K562 treated with DMSO at 1 percent for 12 hours (cell line): Measurements from ENCODE around the gene TXNDC12. TPM values are rescaled to one million over a fixed set of nuclear protein-coding genes. Genes with fewer than 3 reads are reported as not detected.

Experiments
- total RNA-seq: library from RNA; unstranded; fragments of 300-600 nt; gene quantifications from 2 replicates; pipeline ENCODE4 v1.2.3, GENCODE V29; 2022; ENCODE audit not compliant: insufficient read depth

TXNDC12 gene
- total RNA-seq, result 68.5 and 110 TPM in 2 replicates

DNA sequence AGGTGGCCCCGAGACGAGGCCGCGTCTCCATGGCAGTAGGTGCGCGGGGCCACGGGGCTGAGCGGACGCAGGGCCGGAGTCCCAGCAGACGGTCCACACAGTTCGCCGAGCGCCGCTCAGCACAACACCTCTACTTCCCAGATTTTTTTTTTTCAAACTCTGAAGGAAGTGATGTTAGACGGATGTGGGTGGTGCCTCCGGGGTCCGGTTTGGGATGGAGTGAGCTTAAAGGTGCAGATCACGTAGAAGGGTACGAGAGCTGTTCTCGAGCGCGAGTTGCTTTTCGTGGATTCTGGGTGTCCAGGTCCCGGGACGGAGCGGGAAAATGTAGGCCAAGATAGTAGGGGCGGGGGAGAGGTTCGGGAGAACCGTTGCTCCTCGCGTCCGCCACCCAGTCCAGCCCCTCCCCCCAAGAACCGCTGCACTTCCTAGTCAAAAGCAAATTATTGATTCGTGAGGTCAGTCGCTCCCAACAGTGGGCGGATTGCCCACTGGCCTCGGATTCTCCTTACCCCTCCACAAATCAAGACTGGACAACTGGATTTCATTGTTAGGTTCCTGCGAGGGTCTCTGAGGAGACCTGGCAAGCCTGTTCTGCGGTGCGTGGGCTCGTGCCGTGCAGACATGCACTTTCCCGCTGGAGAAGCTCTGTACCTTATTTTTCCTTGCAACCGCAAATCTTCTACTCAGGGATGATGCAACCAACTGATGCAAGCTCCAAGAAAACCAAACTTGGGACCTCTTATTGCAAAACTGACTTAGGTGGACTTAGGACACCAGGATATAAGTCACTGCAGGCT, at the start of gene TXNDC12:
Gene TXNDC12, minus strand, starts transcription at position 126 of the 800 bp plus-strand sequence. Its CDS starts 95 bp downstream, at position 31.

GRCh38 chr1:52056163-52056936, 1.4 kb upstream of the TXNDC12 start, which contains the start of gene BTF3L4:
BTF3L4 (plus strand) TSS chr1:52056295; CDS start chr1:52059848, 3,553 bp downstream.

DNA sequence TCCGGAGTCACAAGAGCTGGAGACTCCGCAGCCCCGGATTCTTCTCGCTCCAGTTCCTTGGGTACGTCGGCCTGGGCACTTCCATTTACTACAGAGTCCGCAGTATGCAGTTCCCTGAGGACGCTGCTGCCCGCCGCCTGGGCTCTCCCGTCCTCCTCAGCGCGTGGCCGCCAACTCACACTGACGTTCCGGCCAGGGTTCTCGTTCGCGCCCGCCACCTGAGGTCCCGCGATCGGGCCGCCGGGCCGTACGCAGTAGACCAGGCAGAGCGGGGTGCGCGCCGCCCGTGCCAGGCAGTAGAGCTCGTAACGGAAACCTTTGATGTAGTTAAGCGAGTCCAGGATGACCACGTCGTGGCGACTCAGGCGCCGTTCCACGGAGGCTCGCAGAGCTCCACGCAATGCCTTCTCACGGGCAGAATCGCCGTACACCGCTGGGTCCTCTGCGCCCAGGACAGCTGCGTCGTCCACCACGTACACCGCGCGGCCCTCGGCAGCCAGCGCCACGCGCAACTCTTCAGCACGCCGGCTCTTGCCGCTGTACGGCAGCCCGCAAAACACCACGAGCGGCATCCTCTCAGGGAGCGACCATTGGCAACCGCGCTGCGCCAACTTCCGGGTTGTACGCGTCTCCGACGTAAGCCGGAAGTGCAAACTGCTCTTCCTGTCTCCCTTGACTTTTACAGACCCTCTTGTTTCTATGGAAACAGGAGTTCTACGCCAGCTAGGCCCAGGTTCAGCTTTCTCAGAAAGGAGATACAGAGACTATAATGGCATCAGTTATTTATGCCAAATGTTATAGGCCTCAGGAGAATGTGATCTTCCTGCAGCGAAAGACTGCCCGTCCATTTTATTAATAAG, 21.6 kb downstream of the TXNDC12 start, which contains the start of gene KTI12:
Gene KTI12, minus strand, starts transcription at position 621 of the 860 bp plus-strand sequence. Its CDS starts 49 bp downstream, at position 572.

GRCh38 chr1:51990478-51990965, 64.5 kb downstream of the TXNDC12 start, which contains the start of gene RAB3B:
RAB3B (minus strand) TSS chr1:51990700; CDS start chr1:51977117, 13,583 bp downstream.

Other genes with a start within 250 kb of the TXNDC12 start
- 124 and 225 TPM in 2 replicates for gene NRDC, start 176.5 kb downstream of the TXNDC12 start, total RNA-seq
- 0.89 and 3.2 TPM in 2 replicates for gene RAB3B, start 64.5 kb downstream of the TXNDC12 start, total RNA-seq
- gene KTI12, start 21.4 kb downstream of the TXNDC12 start, total RNA-seq, result 28.9 and 33.9 TPM in 2 replicates
- 28.7 and 44.2 TPM in 2 replicates for gene BTF3L4, start 1.1 kb upstream of the TXNDC12 start, total RNA-seq
- 3.1 and 8.2 TPM in 2 replicates for gene ZFYVE9, start 86.9 kb upstream of the TXNDC12 start, total RNA-seq